Placental pericyte (primary cell): Measurements from ENCODE around the gene TUBD1. TPM values are rescaled to one million over a fixed set of nuclear protein-coding genes. Genes with fewer than 3 reads are reported as not detected.

ENCODE experiments used
- small RNA-seq: library from RNA; depleted of rRNA; stranded (forward); fragments of <200 nt; gene quantifications from one replicate; pipeline ENCODE3, GENCODE V24; 2012; ENCODE audit warnings: low replicate concordance
- total RNA-seq: library from RNA; depleted of rRNA; stranded (reverse); fragments of >200 nt; gene quantifications from 2 replicates; pipeline ENCODE4 v1.2.3, GENCODE V29; 2012

Gene TUBD1, protein sequence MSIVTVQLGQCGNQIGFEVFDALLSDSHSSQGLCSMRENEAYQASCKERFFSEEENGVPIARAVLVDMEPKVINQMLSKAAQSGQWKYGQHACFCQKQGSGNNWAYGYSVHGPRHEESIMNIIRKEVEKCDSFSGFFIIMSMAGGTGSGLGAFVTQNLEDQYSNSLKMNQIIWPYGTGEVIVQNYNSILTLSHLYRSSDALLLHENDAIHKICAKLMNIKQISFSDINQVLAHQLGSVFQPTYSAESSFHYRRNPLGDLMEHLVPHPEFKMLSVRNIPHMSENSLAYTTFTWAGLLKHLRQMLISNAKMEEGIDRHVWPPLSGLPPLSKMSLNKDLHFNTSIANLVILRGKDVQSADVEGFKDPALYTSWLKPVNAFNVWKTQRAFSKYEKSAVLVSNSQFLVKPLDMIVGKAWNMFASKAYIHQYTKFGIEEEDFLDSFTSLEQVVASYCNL
- total RNA-seq = 1.8 and 5.7 TPM in 2 replicates

DNA sequence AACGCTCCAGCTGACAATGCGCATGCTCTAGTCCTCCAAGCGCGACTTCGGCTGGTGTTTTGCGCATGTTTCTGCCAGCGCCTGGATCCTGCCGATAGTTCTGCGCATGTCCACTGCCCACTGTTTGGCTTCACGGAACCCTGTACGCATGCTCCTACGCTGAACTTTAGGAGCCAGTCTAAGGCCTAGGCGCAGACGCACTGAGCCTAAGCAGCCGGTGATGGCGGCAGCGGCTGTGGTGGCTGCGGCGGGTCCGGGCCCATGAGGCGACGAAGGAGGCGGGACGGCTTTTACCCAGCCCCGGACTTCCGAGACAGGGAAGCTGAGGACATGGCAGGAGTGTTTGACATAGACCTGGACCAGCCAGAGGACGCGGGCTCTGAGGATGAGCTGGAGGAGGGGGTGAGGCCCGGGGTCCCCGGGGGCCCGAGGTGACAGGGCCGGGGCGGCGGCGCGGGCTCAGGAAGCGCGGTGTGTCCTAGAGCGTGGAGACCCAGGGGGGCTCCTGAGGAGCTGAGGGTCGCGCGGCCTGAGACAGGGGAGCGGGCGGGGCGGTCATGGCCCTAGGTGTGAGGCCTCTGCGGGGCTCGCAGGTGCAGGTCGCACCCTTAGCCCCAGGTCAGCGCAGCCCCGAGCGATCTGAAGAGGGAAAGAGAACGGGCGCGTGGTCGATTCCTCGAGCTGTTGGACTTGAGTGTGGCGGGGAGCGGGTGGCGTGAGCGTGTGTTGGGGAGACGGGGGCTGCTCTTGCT, at the start of gene TUBD1, which contains the start of gene RPS6KB1:
TUBD1 (minus strand) TSS at position 20 of the 752 bp plus-strand sequence. CDS start 1,941 bp downstream, outside the sequence.
RPS6KB1 (plus strand) TSS at position 198 of the 752 bp plus-strand sequence; CDS start at position 262, 64 bp downstream.

Small RNA genes within 50 kb of the gene (small RNA-seq; reads per million reads assigned to genes)
- not detected for gene RNU6-450P
- not detected for gene RPS29P21

Other genes with a start within 250 kb of the TUBD1 start
- 22.2 and 23.6 TPM in 2 replicates for gene PTRH2, start 185.5 kb downstream of the TUBD1 start, total RNA-seq
- gene VMP1, start 185.3 kb downstream of the TUBD1 start, total RNA-seq = 375 and 499 TPM in 2 replicates
- 25.2 and 31.1 TPM in 2 replicates for gene RPS6KB1, start 178 bp upstream of the TUBD1 start, total RNA-seq
- 10.5 and 18.8 TPM in 2 replicates for gene RNFT1, start 71.8 kb upstream of the TUBD1 start, total RNA-seq
- gene HEATR6, start 186.0 kb upstream of the TUBD1 start, total RNA-seq = 24.7 and 31.9 TPM in 2 replicates